WTC11 (cell line): ENCODE data around the gene EIF4E1B.

Experiments used
- CREB1 ChIP-seq: sonication (generic); formaldehyde crosslinking; IDR thresholded peaks from 2 replicates; pipeline ENCODE4 v1.8.0; 2023; ENCODE audit warnings: mild to moderate bottlenecking, missing genetic modification reagents
- CTCF ChIP-seq: fragments of 200-600 bp; IDR thresholded peaks from 2 replicates; pipeline ENCODE4 v1.8.0; 2022; ENCODE audit warnings: antibody characterized with exemption
- MAX ChIP-seq: sonication (generic); formaldehyde crosslinking; IDR thresholded peaks from 2 replicates; pipeline ENCODE4 v1.8.0; 2022; ENCODE audit warnings: mild to moderate bottlenecking, missing genetic modification reagents
- NR1H2 ChIP-seq: sonication (generic); formaldehyde crosslinking; IDR thresholded peaks from 2 replicates; pipeline ENCODE4 v1.9.0; 2021; ENCODE audit warnings: mild to moderate bottlenecking, moderate library complexity, missing genetic modification reagents
- NR2C2 ChIP-seq: sonication (generic); formaldehyde crosslinking; IDR thresholded peaks from 2 replicates; pipeline ENCODE4 v1.8.0; 2022; ENCODE audit warnings: mild to moderate bottlenecking, missing genetic modification reagents
- PRRX2 ChIP-seq: fragments of 250-450 bp; sonication (Bioruptor Pico); IDR thresholded peaks from 2 replicates; pipeline ENCODE4 v1.8.0; 2021; ENCODE audit warnings: mild to moderate bottlenecking
- SP1 ChIP-seq: sonication (generic); formaldehyde crosslinking; conservative IDR thresholded peaks from 2 replicates; pipeline ENCODE4 v1.8.1; 2022; ENCODE audit warnings: missing genetic modification reagents
- STAT6 ChIP-seq: sonication (generic); formaldehyde crosslinking; conservative IDR thresholded peaks from 2 replicates; pipeline ENCODE4 v1.8.1; 2023; ENCODE audit warnings: mild to moderate bottlenecking, low read depth, missing genetic modification reagents, moderate library complexity
- TP53 ChIP-seq: sonication (generic); formaldehyde crosslinking; IDR thresholded peaks from 2 replicates; pipeline ENCODE4 v1.8.1; 2023; ENCODE audit warnings: mild to moderate bottlenecking, missing genetic modification reagents
- ZNF121 ChIP-seq: sonication (generic); formaldehyde crosslinking; IDR thresholded peaks from 2 replicates; pipeline ENCODE4 v1.8.0; 2023; ENCODE audit warnings: missing genetic modification reagents
- ZNF232 ChIP-seq: sonication (generic); formaldehyde crosslinking; IDR thresholded peaks from 2 replicates; pipeline ENCODE4 v1.8.0; 2022; ENCODE audit warnings: mild to moderate bottlenecking, missing genetic modification reagents
- ZNF281 ChIP-seq: sonication (generic); formaldehyde crosslinking; IDR thresholded peaks from 2 replicates; pipeline ENCODE4 v1.8.0; 2023; ENCODE audit warnings: mild to moderate bottlenecking, missing genetic modification reagents
- ZNF396 ChIP-seq: fragments of 250-450 bp; sonication (Bioruptor Pico); IDR thresholded peaks from 2 replicates; pipeline ENCODE4 v1.8.0; 2021; ENCODE audit warnings: mild to moderate bottlenecking, moderate library complexity, borderline replicate concordance

GRCh38 chr5:176652136-176652535, 21.7 kb downstream of the EIF4E1B start:
- TF ChIP-seq CTCF (no peak), SP1 (CRISPR knock-in tag) (no peak), CREB1 (CRISPR knock-in tag) (no peak), ZNF281 (CRISPR knock-in tag) (no peak), ZNF121 (CRISPR knock-in tag) (no peak), NR2C2 (no peak), ZNF232 (CRISPR knock-in tag) (no peak), ZNF396 (CRISPR knock-in tag) (no peak), STAT6 (CRISPR knock-in tag) (no peak), NR1H2 (no peak), TP53 (no peak), MAX (no peak), PRRX2 (CRISPR knock-in tag) (no peak)
